Hypothalamus (tissue), 51 donors: ENCODE data around the gene CCDC71.

Experiments used
- DNase-seq, 51 donors: peaks; one replicate each; lab custom pipeline; 2025; lab: John Stamatoyannopoulos, UW

The CCDC71 gene

DNA sequence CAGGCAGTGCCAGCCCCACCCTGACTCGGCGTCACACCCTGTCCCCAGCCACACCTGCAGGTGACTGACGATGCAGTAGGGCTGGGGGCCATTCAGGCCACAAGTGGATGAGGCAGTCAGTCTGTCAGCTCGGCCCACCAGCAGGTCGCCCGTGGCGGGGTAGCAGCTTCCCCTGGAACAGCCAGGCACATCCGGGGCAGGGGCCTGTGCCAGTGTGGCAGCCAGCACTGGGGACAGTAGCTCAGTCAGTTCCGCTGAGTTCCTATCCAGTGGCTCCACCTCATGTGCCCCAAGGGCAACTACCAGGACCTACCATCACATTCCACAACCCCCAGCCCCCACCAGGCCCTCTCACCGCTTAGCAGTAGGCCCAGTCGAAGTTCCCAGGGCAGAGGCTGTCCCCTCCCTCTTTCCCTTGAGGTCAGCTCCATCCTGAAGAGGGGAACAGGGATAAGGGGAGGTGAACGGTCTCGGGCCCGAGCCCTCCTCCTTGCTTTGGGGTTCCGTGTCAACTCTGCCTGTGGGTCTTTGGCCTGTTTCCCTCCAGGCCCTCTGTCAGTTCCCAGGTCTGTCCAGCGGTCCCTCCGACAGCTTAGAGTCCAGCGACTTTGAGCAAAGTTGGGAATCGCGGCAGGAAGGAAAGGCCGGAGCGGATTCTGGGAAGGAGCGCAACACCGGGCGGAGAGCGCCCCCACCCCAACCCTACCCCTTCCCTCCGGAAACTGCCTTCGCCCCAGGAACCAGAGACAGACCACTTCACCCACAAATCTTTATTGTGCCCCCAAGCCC is 33.5 kb downstream of the CCDC71 start, which contains the start of gene LAMB2:
Gene LAMB2 (minus strand): TSS at position 614 of the 789 bp plus-strand sequence. CDS start 183 bp downstream, at position 431.
- DNase-seq, result peak in 48 of 51 donors; percentile 5 to 74 (median 50)

GRCh38 chr3:49132073-49132436 is 34.1 kb downstream of the CCDC71 start:
- DNase-seq, result no peak

DNA sequence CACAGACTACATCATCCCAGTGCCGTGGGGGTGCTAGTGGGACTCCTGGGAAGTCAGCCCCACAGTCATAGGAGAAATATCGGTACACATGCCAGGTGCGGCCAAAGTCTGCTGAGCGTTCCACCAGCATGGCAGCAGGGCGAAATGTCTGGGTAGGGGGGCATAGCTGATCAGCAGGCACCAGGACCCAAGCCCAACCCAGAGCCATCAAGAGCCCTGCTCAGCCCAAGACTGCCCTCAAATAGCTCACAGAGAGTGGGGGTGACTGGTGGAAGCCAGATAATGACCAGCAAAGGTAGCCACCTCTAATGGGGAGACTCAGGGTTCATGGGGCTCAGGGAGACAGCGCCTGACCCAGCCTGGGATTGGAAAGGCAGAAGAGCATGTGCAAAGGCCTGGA is 34.6 kb downstream of the CCDC71 start:
- DNase-seq, result no peak

DNA sequence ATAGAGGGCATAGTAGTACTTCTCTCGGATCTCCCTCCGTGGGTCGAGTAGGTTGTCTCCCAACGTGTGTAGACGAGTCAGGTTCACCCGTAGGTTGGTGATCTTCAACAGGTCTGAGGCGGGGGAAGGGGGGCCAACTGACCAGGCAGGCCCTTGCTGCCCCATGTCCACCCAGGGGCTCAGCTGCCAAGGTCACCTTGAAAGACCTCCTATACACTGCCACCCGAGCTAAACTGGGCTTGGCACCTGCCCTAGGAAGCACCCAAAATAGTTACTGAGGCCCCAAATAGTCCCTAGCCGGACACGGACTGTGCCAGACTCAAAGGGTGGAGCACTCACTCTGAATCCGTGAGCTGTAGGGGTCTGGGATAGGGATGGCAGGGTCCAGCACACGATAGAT is 35.1 kb downstream of the CCDC71 start:
- no peak for DNase-seq

DNA sequence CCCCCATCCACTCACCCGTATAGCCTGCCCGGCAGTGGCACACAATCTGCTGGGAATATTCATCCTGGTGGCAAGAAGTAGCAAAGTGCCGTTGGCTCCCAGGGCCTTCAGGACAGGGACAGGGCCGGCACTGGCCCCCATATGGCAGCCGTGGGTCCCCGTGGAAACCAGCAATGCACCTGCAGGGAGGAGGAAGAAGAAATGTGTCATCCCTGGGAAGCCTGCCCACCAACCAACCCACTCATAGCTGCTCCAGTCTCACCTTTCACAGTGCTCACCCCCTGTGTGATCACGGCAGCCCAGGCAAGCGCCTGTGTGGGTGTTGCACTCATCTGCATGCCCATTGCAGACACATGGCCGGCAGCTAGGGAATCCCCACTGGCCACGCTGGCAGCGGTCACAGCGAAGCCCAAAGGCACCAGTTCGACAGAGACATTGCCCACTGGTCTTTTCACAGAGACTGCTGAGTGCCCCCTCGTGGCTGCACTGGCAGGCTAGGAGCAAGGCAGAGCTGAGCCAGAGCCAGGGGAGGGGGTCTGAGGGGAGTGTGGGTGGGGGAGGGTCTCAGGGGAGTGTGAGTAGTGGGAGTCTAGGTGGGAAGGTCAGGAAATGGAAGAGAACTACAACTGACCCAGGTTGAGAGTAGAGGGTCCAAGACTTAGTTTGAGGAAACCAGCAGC is 41.0 kb downstream of the CCDC71 start:
- peak in 2 of 51 donors; percentile 20 to 48 for DNase-seq

DNA sequence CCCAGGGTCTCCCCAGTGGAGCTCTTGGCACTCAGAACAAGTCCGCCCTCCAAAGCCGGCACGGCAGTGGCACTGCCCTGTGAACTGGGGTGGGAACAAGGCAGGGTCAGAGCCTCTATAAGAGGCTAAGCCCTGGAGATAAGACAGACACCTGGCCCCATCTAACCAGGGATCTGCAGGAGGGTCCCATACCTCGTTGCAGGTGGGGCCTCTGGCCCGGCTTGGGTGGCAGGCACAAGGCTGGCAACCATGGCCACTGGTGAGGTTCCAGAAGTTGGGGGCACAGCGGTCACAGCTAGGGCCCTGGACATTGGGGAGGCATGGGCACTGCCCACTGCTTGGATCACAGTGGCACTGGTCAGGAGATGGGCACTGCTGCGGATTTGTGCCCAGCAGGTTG is 41.9 kb downstream of the CCDC71 start:
- DNase-seq, result no peak

GRCh38 chr3:49123687-49124086 is 42.4 kb downstream of the CCDC71 start:
- DNase-seq, result no peak

DNA sequence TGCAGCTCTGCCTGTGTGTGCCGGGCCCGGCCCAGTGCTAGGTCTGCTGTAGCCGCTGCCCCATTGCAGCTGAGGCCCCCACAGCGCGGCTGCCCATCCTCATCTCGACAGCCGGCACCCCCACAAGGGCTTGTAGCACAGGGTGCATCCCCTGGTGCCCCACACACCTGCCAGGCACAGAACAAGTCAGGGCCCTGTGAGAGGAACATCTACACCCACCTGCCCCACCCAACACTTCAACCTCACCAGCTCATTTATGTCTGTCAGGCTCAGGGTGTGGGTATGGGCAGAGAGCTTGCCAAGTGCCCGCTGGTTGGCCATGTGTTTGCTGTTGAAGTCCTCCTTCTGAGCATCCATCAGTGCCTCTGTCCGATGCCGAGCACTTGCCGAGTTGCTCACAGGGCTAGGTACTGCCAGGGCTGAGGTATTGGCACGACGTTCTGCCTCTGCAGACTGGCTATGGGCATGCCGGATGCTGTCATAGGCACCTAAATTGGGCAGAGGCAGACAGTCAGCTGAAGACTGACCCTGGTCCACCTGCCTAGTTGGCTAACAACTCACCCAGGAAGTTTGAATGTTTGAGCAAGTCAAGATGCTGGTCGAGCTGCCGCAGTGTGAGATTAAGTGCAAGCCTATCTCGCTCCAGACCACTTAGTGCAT is 43.1 kb downstream of the CCDC71 start:
- no peak for DNase-seq

- no peak for DNase-seq
These were observed 43.7 kb downstream of the CCDC71 start for GRCh38 chr3:49122451-49122850.

DNA sequence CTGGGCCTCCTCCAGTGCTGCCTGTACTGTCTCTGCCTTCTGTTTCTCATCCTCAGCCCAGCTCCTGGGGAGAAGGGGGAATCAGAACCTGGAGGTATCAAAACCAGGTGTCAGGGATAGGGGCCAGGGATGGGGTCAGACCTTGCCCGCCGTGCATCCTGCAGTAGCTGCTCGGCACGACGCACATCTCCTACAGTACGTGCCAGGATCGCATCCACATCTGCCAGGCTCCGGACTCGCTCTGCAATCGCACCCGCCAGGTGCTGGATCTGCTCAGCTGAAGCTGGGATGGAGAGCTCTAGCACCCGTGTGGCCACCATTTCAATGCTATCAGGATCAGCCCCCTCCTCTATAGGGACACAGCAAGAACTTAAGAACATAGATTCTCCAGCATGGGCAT is 44.1 kb downstream of the CCDC71 start:
- DNase-seq, result no peak

- peak in 1 of 51 donors; percentile 50 for DNase-seq
These were observed 44.9 kb downstream of the CCDC71 start for GRCh38 chr3:49121132-49121736.

DNA sequence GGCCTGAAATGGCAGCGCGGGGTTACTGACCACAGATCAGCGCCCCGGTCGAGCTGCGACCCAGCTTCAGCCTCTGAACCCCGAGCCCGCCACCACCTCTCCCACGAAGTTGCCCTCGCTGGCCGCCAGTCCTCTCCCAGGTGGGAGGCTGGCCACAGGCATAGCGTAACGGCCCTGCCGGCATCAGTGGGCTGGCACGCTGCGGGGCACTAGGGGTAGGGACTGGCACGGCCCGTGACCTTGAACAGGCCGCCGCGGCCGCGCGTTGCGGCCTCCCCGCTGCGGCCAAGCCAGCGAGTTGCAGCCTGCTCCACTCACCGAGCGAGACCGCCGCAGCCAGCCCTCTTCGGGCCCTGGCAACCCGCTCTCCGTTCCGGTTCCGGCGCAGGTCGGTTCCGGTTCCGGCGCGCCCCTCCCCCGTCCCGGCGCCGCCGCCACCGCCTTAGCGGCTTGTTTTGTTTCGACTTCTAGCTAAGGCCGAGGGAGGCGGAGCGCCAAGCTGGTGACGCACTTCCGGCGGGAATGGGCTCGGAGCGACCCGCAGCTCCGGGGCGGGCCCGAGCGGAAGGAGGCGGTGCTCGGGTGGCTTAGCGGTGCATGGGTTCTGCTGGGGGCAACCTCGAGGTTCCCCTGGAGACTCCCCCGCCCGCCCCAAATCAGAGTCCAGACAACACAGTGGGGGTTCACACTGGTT is 45.5 kb downstream of the CCDC71 start, which contains the start of gene USP19:
Gene USP19 (minus strand): TSS at position 386 of the 694 bp plus-strand sequence. CDS start 1,678 bp downstream, outside the sequence.
- peak; percentile 52 to 96 (median 91) for DNase-seq

GRCh38 chr3:49120096-49120437 is 46.1 kb downstream of the CCDC71 start:
- DNase-seq, result no peak

DNA sequence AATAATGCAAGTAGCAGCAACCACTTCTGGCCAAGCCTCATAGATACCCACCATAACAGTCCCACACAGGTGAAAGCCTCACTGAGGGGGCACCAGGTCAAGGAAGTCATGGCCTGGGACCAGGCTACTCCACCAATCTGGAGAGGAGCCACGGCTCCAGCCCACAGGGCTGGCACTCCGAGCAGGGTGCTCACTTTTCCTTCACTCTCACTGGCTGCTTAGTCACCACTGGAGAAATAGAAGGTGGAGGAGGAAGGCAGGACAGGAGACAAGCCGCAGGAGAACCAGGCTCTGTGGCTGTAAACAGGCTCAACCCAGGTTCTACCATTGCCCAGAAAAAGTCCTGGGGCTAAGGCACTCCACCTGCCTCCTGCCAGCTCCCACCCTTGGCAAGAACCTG is 46.7 kb downstream of the CCDC71 start:
- peak in 1 of 51 donors; percentile 16 for DNase-seq

DNA sequence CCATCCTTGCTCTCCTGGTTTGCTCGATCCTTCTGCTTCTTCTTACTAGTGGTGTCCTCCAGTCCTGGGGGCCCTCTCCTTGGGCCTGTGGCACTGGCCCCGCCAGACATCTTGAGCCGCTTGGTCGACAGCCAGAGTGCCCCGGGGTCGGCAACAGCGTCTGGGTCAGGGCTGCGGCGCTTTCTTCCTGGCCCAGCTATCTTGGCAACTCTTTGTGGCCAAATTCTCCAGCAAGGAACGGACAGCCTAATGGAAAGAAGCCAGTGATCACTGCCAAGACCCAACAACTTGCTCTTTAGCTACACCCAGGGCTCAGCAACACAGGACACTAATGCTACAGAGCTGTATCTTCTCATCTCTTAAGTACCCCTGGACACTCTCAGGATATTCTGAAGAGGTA is 47.1 kb downstream of the CCDC71 start:
- peak in 2 of 51 donors; percentile 4 to 15 for DNase-seq
